ENCODE results near the gene OR14K1.
"Not testable (repeated sequence)": the region's sequence is repeated elsewhere in the genome, so short reads cannot be mapped to it uniquely, and the experiment has no call there.

The OR14K1 gene

GRCh38 chr1:247738315-247738714 lies at the start of gene OR14K1:
OR14K1 (plus strand) TSS chr1:247738615; CDS start chr1:247738615, 0 bp downstream.
- no peak for DNase-seq (ENCODE audit: extremely low spot score, insufficient read length, low read depth)
- FAIRE-seq = no peak

GRCh38 chr1:247701338-247701737 lies 37.1 kb upstream of the OR14K1 start:
- FAIRE-seq = no peak
- no peak for DNase-seq (ENCODE audit: extremely low spot score, insufficient read length, low read depth)

- not testable (repeated sequence) for DNase-seq (ENCODE audit: extremely low spot score, insufficient read length, low read depth); FAIRE-seq
Observed at GRCh38 chr1:247710681-247711080, 27.7 kb upstream of the OR14K1 start.

- FAIRE-seq = no peak
- DNase-seq (ENCODE audit: extremely low spot score, insufficient read length, low read depth) = no peak
Observed at GRCh38 chr1:247713753-247714152, 24.7 kb upstream of the OR14K1 start.

GRCh38 chr1:247716546-247716945 lies 21.9 kb upstream of the OR14K1 start, which contains the start of gene OR6F1:
OR6F1 (minus strand) TSS chr1:247716646; CDS start chr1:247712755, 3,891 bp downstream.
- FAIRE-seq (no peak), DNase-seq (ENCODE audit: extremely low spot score, insufficient read length, low read depth) (no peak)

- FAIRE-seq = no peak
Observed at GRCh38 chr1:247721222-247721621, 17.2 kb upstream of the OR14K1 start.

GRCh38 chr1:247740721-247741120 lies 2.3 kb downstream of the OR14K1 start:
- DNase-seq (ENCODE audit: extremely low spot score, insufficient read length, low read depth) (no peak), FAIRE-seq (no peak)

More at GRCh38 chr1:247721222-247721621, 17.2 kb upstream of the OR14K1 start:
- DNase-seq (ENCODE audit: extremely low spot score, insufficient read length, low read depth) = no peak

- no peak for FAIRE-seq
- no peak for DNase-seq (ENCODE audit: extremely low spot score, insufficient read length, low read depth)
Observed at GRCh38 chr1:247741756-247742155, 3.3 kb downstream of the OR14K1 start.

- not testable (repeated sequence) for FAIRE-seq; DNase-seq (ENCODE audit: extremely low spot score, insufficient read length, low read depth)
Observed at GRCh38 chr1:247742215-247742760, 3.9 kb downstream of the OR14K1 start.

GRCh38 chr1:247746391-247746935 lies 8.0 kb downstream of the OR14K1 start:
- no peak for FAIRE-seq
- no peak for DNase-seq (ENCODE audit: extremely low spot score, insufficient read length, low read depth)

GRCh38 chr1:247747616-247748015 lies 9.2 kb downstream of the OR14K1 start:
- FAIRE-seq = no peak
- DNase-seq (ENCODE audit: extremely low spot score, insufficient read length, low read depth) = no peak

- DNase-seq (ENCODE audit: extremely low spot score, insufficient read length, low read depth) (no peak), FAIRE-seq (no peak)
Observed at GRCh38 chr1:247748041-247748440, 9.6 kb downstream of the OR14K1 start, which contains the start of gene OR14A2. OR14A2 (minus strand) TSS chr1:247748141.

- no peak for FAIRE-seq
- no peak for DNase-seq (ENCODE audit: extremely low spot score, insufficient read length, low read depth)
Observed at GRCh38 chr1:247749870-247750269, 11.5 kb downstream of the OR14K1 start.

GRCh38 chr1:247754311-247754710 lies 15.9 kb downstream of the OR14K1 start:
- DNase-seq (ENCODE audit: extremely low spot score, insufficient read length, low read depth); FAIRE-seq: not testable (repeated sequence)

GRCh38 chr1:247760456-247760855 lies 22.0 kb downstream of the OR14K1 start, which contains the start of gene OR1C1:
OR1C1 (minus strand) TSS chr1:247760556; CDS start chr1:247758406, 2,150 bp downstream.
- no peak for FAIRE-seq
- no peak for DNase-seq (ENCODE audit: extremely low spot score, insufficient read length, low read depth)

GRCh38 chr1:247769603-247770002 lies 31.2 kb downstream of the OR14K1 start:
- FAIRE-seq = no peak
- no peak for DNase-seq (ENCODE audit: extremely low spot score, insufficient read length, low read depth)

Measured in GM18507 (cell line).